ENCODE results near the gene ETNK2.

The ETNK2 gene

GRCh38 chr1:204150702-204151551 is 917 bp downstream of the ETNK2 start:
- H3K4me3 ChIP-seq (ENCODE audit: low read depth, low read length), result peak overlapping the region; percentile 61
- DNase-seq (ENCODE audit: low read depth), result no peak

GRCh38 chr1:204149635-204150565 is 1.9 kb downstream of the ETNK2 start:
- DNase-seq (ENCODE audit: low read depth), result no peak

GRCh38 chr1:204149107-204149506 is 2.7 kb downstream of the ETNK2 start:
- DNase-seq (ENCODE audit: low read depth), result no peak
- H3K4me3 ChIP-seq (ENCODE audit: low read depth, low read length), result no peak overlapping the region

More at GRCh38 chr1:204149635-204150565, 1.9 kb downstream of the ETNK2 start:
- H3K4me3 ChIP-seq (ENCODE audit: low read depth, low read length), result no peak overlapping the region

GRCh38 chr1:204147406-204148383 is 4.1 kb downstream of the ETNK2 start:
- DNase-seq (ENCODE audit: low read depth), result no peak
- no peak overlapping the region for H3K4me3 ChIP-seq (ENCODE audit: low read depth, low read length)

GRCh38 chr1:204146965-204147364 is 4.9 kb downstream of the ETNK2 start:
- no peak for DNase-seq (ENCODE audit: low read depth)

GRCh38 chr1:204146309-204146708 is 5.5 kb downstream of the ETNK2 start:
- no peak overlapping the region for H3K4me3 ChIP-seq (ENCODE audit: low read depth, low read length)
- DNase-seq (ENCODE audit: low read depth), result no peak

More at GRCh38 chr1:204146965-204147364, 4.9 kb downstream of the ETNK2 start:
- no peak overlapping the region for H3K4me3 ChIP-seq (ENCODE audit: low read depth, low read length)

GRCh38 chr1:204145033-204145504 is 6.8 kb downstream of the ETNK2 start:
- no peak overlapping the region for H3K4me3 ChIP-seq (ENCODE audit: low read depth, low read length)
- DNase-seq (ENCODE audit: low read depth), result no peak

- H3K4me3 ChIP-seq (ENCODE audit: low read depth, low read length), result no peak overlapping the region
Observed at GRCh38 chr1:204143276-204144041, 8.4 kb downstream of the ETNK2 start.

GRCh38 chr1:204142032-204142974 is 9.5 kb downstream of the ETNK2 start:
- no peak for DNase-seq (ENCODE audit: low read depth)
- H3K4me3 ChIP-seq (ENCODE audit: low read depth, low read length), result no peak overlapping the region

More at GRCh38 chr1:204143276-204144041, 8.4 kb downstream of the ETNK2 start:
- no peak for DNase-seq (ENCODE audit: low read depth)

- DNase-seq (ENCODE audit: low read depth), result no peak
Observed at GRCh38 chr1:204141131-204141530, 10.7 kb downstream of the ETNK2 start.

GRCh38 chr1:204139952-204140351 is 11.9 kb downstream of the ETNK2 start:
- DNase-seq (ENCODE audit: low read depth), result no peak
- no peak overlapping the region for H3K4me3 ChIP-seq (ENCODE audit: low read depth, low read length)

More at GRCh38 chr1:204141131-204141530, 10.7 kb downstream of the ETNK2 start:
- H3K4me3 ChIP-seq (ENCODE audit: low read depth, low read length), result no peak overlapping the region

- DNase-seq (ENCODE audit: low read depth), result no peak
- H3K4me3 ChIP-seq (ENCODE audit: low read depth, low read length), result no peak overlapping the region
Observed at GRCh38 chr1:204139088-204139487, 12.8 kb downstream of the ETNK2 start.

- no peak overlapping the region for H3K4me3 ChIP-seq (ENCODE audit: low read depth, low read length)
- DNase-seq (ENCODE audit: low read depth), result no peak
Observed at GRCh38 chr1:204136814-204137213, 15.0 kb downstream of the ETNK2 start.

GRCh38 chr1:204134103-204134502 is 17.7 kb downstream of the ETNK2 start:
- no peak overlapping the region for H3K4me3 ChIP-seq (ENCODE audit: low read depth, low read length)
- DNase-seq (ENCODE audit: low read depth), result no peak

- no peak overlapping the region for H3K4me3 ChIP-seq (ENCODE audit: low read depth, low read length)
- no peak for DNase-seq (ENCODE audit: low read depth)
Observed at GRCh38 chr1:204132718-204133117, 19.1 kb downstream of the ETNK2 start.

- no peak for DNase-seq (ENCODE audit: low read depth)
- H3K4me3 ChIP-seq (ENCODE audit: low read depth, low read length), result no peak overlapping the region
Observed at GRCh38 chr1:204131978-204132377, 19.9 kb downstream of the ETNK2 start.

Data from skeletal muscle cell (primary cell).